Activated T-helper 1 cell treated with anti-CD3 and anti-CD28 coated beads, Interleukin-12 subunit alpha, Interleukin-12 subunit beta, Interleukin-2, Interleukin-4 antibody, amounts not matched to agents 30 ng/mL and 10 ng/mL and 1 ng/mL, durations not matched to agents 14 hours and 24 hours and 36 hours (primary cell): Measurements from ENCODE around the gene KIF7. TPM values are rescaled to one million over a fixed set of nuclear protein-coding genes. Genes with fewer than 3 reads are reported as not detected.

Source experiments
- DNase-seq: peaks from one replicate; pipeline ENCODE4 v3.0.0; 2021; ENCODE audit warnings: low spot score
- H3K27ac Mint-ChIP-seq: one replicate; pipeline ENCODE4 v1.8.0; 2021; ENCODE audit warnings: mild to moderate bottlenecking, mixed read lengths
- H3K27me3 Mint-ChIP-seq: one replicate; pipeline ENCODE4 v1.8.0; 2022; ENCODE audit warnings: mild to moderate bottlenecking, moderate library complexity, mixed read lengths; ENCODE audit not compliant: insufficient read depth
- H3K36me3 Mint-ChIP-seq: one replicate; pipeline ENCODE4 v1.8.0; 2021; ENCODE audit warnings: low read depth, mixed read lengths
- H3K4me1 Mint-ChIP-seq: one replicate; pipeline ENCODE4 v1.8.0; 2021; ENCODE audit warnings: low read depth, mixed read lengths
- H3K4me3 Mint-ChIP-seq: one replicate; pipeline ENCODE4 v1.8.0; 2021; ENCODE audit warnings: mild to moderate bottlenecking, moderate library complexity, mixed read lengths
- H3K9me3 Mint-ChIP-seq: one replicate; pipeline ENCODE4 v1.8.0; 2021; ENCODE audit warnings: mixed read lengths
- intact Hi-C: fragments of 100-400 bp; cut with micrococcal nuclease; formaldehyde crosslinking; loops from one replicate; pipeline ENCODE4 v1.15.1; 2024
- total RNA-seq: library from RNA; stranded (reverse); gene quantifications from 2 replicates; pipeline ENCODE4 v1.2.3, GENCODE V29; 2022

KIF7 gene
- total RNA-seq, 1 donor from 2014 or later: 2.4 TPM

DNA sequence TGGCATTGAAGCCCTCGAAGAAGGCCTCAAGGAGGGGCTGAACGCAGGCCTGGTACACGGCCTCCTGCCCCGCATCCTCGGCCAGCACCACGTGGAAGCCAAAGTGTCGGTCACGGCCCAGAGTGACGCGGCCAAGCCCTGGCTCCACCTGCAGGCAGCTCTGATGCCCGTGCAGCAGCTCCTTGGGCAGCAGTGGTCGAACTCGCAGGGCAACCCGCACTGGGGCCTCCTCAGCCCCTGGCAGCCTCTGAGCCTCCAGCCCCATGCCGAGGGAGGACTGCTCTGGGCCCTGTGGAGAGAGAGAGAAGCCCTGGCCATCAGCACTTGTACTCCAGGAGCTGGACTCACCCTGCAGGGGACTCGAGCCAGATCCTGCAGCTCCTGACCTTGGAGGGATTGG, 2.6 kb downstream of the KIF7 start:
- no peak for DNase-seq
- intact Hi-C loops: no loop called here
- Mint-ChIP-seq H3K27ac (no peak overlapping the region), H3K4me3 (no peak overlapping the region), H3K9me3 (no peaks in the 10 kb centered on the region), H3K4me1 (peaks cover 17% of the 10 kb centered on the region), H3K27me3 (peaks cover 30% of the 10 kb centered on the region), H3K36me3 (no peaks in the 10 kb centered on the region)

DNA sequence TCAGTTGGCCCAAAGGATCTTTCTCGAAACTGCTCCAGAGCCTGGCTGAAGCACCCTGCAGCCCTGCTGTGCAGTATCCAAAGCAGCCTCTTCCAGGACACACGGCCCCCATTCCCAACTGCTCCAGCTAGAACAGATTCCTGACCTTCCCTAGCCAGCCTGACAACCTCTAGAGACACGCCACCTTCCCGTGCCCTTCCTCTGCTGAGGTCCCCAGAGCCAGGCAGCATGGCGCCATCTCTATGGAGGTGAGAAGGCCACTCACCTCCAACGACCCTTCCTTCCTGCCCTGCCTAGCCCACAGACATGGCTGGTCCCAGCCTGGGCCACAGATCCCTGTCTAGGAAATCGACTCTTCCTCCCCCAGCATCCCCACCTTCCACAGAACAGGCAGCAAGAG, 3.1 kb downstream of the KIF7 start:
- no peak for DNase-seq
- Mint-ChIP-seq H3K36me3 (no peaks in the 10 kb centered on the region), H3K27ac (no peak overlapping the region), H3K9me3 (no peaks in the 10 kb centered on the region), H3K4me1 (peaks cover 17% of the 10 kb centered on the region), H3K4me3 (no peak overlapping the region), H3K27me3 (peaks cover 30% of the 10 kb centered on the region)
- intact Hi-C loops: no loop called here

DNA sequence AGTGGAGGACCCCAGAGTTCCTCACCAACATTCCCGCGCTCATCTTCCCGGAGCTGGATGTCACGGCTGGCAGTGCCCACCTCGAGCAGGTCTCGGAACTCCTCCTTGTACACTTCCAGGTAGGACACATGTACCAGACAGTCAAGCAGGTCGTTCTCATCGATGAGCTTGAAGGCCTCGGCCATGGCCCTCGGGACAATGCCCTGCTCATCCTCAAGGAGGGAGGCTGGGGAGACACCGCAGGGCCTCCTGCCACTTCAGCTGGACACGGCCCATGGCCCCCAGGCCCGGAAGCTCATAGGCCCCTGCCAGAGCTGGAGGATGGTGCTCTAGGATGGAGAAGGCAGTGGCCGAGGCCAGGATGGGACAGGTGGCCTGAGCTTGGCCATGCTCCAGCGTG, 5.6 kb downstream of the KIF7 start:
- no peak overlapping the region for H3K27ac Mint-ChIP-seq
- no peaks in the 10 kb centered on the region for H3K9me3 Mint-ChIP-seq
- H3K4me3 Mint-ChIP-seq: no peak overlapping the region
- no peak for DNase-seq
- peaks cover 5% of the 10 kb centered on the region for H3K4me1 Mint-ChIP-seq
- H3K27me3 Mint-ChIP-seq: peaks cover 13% of the 10 kb centered on the region
- H3K36me3 Mint-ChIP-seq: no peaks in the 10 kb centered on the region
- intact Hi-C loops: no loop called here

DNA sequence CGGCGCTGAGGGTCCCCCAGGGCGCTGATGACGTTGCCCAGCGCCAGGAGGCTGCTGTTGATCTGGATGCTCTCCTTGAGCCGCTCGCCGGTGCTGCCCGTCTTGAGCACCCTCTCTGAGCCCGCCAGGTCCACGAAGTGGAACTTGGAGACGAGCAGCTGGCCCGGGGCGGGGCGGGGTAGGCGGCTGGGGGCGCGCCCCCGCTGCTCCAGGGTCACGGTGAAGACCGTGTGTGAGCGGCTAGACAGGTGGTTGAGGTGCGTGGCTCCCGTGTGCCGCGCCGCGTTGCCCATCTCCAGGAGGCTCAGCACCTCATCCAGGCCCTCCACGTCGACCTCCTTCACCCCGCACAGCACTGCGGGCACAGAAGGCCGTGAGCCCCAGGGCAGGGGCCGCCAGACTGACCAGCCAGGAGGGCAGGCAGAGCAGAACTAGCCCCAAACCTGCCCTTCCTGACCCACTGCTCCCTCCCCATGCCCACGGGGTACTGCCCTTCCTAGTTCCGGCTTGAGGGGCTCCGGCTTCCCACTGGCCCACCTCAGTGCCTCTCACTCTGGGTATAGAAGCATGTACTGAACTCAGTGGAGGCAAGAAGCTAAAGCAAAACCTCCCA, 6.1 kb downstream of the KIF7 start:
- no peaks in the 10 kb centered on the region for H3K9me3 Mint-ChIP-seq
- no peak for DNase-seq
- no peak overlapping the region for H3K27ac Mint-ChIP-seq
- peaks cover 7% of the 10 kb centered on the region for H3K27me3 Mint-ChIP-seq
- intact Hi-C loops: no loop called here
- H3K4me1 Mint-ChIP-seq: no peaks in the 10 kb centered on the region
- H3K4me3 Mint-ChIP-seq: no peak overlapping the region
- H3K36me3 Mint-ChIP-seq: no peaks in the 10 kb centered on the region

DNA sequence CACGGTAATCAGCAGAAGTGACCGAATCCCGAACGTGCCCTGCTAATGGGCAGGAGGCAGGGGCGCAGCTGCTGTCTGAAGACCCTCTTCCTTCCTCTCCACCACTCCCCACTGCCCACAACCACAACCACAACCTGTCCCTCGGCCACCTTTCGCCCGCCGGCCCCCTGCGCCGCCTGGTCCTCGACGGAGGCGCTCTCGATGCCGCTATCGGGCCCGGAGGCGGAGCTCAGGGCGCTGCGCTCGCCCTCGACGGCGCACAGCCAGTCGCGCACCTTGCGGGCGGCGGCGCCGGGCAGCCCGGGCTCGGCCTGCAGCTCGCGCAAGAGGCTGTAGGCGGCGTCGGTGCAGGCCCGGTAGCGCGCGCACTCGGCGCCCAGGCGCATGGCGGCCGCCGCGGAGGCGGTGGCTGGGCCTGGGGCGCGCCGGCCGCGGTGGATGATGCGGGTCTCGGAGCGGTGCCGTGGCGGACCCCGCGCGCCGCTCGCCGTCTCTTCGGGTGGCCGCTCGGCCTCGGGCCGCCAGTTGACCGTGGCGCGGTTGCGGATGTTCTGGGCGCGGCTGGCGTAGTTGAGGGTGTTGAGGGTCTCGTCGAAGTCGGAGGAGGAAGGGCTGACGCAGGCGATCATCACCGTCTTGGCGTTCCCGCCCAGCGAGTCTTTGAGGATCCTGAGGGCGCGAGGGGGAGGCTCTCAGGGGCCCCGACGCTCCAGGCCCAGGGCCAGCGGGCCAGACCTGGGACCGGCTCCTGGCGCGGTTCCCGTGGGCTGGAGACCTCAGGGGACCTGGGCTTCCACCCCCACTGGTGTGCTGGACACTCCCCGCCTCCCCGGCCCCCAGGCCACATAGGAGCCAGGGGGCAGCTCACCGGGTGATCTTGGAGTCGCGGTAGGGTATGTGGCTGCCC, 6.9 kb downstream of the KIF7 start:
- intact Hi-C loops: no loop called here
- Mint-ChIP-seq H3K4me1 (no peaks in the 10 kb centered on the region), H3K27me3 (peaks cover 5% of the 10 kb centered on the region), H3K36me3 (no peaks in the 10 kb centered on the region), H3K27ac (no peak overlapping the region), H3K9me3 (no peaks in the 10 kb centered on the region), H3K4me3 (no peak overlapping the region)
- no peak for DNase-seq

DNA sequence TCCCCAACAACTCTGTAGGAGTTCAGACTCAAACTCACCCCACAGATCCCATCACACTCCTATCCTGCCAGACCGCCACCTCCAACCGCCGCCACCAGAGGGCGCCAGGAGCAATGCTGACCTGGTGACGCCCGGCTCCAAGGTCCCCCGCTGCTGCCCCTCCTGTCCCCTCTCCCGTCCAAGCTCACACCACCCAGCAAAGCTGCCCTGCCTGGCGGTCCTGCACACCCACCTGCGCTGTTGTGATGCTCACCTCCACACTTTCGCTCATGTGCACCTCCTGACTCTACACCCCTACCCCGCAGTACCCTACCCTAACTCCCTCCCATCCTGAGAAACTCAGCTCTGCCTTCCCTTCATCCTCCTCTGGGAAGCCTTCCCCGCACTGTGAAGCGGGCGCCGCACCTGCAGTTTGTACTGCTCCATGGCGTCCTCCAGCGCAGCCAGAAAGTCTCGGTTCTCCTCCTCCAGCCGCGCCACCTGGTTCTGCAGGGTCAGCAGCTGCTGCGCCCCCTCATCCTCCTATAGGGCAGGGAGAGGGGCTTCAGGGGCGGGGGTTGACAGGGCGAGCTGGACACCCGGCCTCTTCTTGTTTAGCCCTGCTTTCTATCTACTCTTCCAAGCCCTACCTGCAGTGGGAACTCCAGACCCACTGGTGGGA, 7.9 kb downstream of the KIF7 start:
- no peaks in the 10 kb centered on the region for H3K4me1 Mint-ChIP-seq
- peak; percentile 48 for DNase-seq
- intact Hi-C loops: no loop called here
- H3K36me3 Mint-ChIP-seq: no peaks in the 10 kb centered on the region
- H3K27me3 Mint-ChIP-seq: peaks cover 1% of the 10 kb centered on the region
- H3K27ac Mint-ChIP-seq: no peak overlapping the region
- H3K4me3 Mint-ChIP-seq: no peak overlapping the region
- H3K9me3 Mint-ChIP-seq: no peaks in the 10 kb centered on the region

DNA sequence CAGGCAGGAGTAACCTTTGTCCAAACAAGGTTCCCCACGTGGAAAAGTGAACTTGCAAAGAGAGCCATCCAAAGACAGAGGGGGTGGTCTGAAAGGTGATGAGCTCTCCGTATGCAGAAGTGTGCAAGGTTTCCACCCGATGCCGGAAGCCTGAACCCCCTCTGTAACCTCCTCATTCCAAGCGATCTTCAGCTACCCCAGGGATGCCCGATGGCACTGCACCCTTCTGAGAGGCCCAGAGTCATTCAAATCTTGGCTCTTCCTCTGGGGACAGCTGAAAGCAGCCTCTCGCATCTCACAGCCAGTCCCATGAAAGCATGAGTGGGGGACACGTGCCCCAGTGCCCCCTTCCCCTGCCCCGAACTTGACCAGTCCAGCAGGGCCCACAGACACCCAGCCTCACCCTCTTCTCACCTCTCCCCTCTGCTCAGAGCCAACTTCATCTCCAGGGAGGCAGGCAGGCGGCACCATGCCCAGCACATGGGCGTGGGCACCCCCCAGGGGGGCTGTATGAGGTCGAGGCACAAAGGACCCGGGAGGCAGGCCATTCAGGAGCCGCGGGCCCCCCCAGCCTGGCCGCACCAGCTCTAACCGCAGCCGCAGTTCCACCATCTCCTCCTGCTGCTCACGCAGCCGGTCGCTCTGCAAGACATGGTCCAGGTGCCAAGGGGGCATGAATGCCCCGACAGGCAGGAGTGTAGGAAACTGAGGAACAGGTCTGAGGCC, 8.7 kb downstream of the KIF7 start:
- intact Hi-C loops: no loop called here
- no peaks in the 10 kb centered on the region for H3K36me3 Mint-ChIP-seq
- peaks cover 1% of the 10 kb centered on the region for H3K27me3 Mint-ChIP-seq
- DNase-seq: no peak
- H3K27ac Mint-ChIP-seq: no peak overlapping the region
- no peak overlapping the region for H3K4me3 Mint-ChIP-seq
- no peaks in the 10 kb centered on the region for H3K4me1 Mint-ChIP-seq
- H3K9me3 Mint-ChIP-seq: no peaks in the 10 kb centered on the region

DNA sequence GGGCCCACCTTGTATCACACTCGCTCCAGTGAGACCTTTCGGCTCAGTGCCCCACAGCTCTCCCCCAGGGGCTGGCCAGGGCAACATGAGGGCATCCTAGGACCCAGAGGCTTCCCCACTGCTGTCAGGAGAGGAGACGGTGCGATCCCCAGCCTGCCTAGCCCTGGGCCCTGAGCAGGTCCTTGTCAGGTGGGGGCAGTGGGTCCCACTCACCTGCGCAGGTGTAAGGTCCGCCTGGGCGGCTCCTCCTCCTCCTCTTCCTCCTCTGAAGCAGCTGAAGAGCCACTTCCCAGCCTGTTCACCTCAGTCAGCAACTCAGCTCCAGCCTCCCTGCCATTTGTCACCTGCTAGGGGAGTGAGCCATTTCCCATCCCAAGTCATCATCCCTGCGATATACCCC, 9.6 kb downstream of the KIF7 start:
- Mint-ChIP-seq H3K4me3 (no peak overlapping the region), H3K27me3 (peaks cover 1% of the 10 kb centered on the region), H3K9me3 (no peaks in the 10 kb centered on the region), H3K27ac (no peak overlapping the region), H3K4me1 (no peaks in the 10 kb centered on the region), H3K36me3 (no peaks in the 10 kb centered on the region)
- no peak for DNase-seq
- intact Hi-C loops: no loop called here

DNA sequence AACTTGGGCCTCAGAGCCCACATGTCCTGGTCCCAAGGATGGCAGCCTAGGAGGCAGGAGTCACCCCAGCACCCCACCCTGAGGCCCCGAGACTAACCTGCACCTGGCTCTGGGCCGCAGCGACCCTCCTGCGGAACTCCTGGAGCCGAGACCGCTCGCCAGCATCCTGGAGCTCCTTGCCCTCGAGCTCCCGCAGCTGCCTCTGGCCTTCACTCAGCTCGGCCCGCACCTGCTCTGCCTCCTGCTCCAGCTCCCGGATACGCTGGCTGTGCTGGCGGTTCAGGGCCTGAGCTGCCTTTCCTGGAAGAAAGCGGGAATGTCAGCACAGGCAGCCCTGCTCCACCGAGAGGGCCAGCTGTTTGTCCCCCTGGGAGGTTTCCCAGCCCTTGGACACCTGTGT, 13.2 kb downstream of the KIF7 start:
- Mint-ChIP-seq H3K4me1 (no peaks in the 10 kb centered on the region), H3K9me3 (no peaks in the 10 kb centered on the region), H3K27me3 (peaks cover 1% of the 10 kb centered on the region), H3K27ac (no peak overlapping the region), H3K4me3 (no peak overlapping the region), H3K36me3 (no peaks in the 10 kb centered on the region)
- intact Hi-C loops: no loop called here
- no peak for DNase-seq

DNA sequence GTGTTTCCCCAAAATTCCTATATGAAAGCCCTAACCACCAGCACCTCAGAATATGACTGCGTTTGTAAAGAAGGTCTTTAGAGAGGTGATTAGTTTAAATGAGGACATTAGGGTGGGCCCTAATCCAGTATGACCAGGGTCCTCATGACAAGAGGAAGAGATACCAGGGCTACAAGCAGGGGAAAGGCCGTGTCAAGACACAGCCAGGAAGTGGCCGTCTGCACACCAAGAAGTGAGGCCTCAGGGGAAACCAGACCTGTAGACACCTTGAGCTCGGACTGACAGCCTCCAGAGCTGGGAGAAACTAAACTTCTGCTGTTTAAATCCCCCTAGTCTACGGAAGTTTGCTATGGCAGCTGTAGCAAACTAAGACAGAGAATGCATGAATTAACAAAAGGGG, 14.2 kb downstream of the KIF7 start:
- Mint-ChIP-seq H3K9me3 (no peaks in the 10 kb centered on the region), H3K27me3 (peaks cover 1% of the 10 kb centered on the region), H3K4me1 (no peaks in the 10 kb centered on the region), H3K36me3 (no peaks in the 10 kb centered on the region), H3K4me3 (no peak overlapping the region), H3K27ac (no peak overlapping the region)
- intact Hi-C loops: no loop called here
- DNase-seq: no peak

DNA sequence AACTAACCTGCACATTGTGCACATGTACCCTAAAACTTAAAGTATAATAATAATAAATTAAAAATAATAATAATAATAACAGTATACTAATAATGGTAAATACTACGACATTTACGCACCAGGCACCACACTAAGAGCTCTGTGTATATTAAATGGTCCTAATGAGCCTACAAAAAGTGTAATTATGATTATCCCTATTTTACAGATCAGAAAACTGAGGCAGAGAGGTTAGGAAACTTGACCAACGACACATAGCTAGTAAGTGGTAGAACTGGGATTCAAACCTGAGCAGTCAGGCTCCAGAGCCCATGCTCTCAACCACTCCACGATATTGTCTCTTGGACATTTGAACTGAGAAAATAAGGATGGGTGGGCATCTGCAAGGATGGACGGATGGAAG, 15.0 kb downstream of the KIF7 start:
- intact Hi-C loops: no loop called here
- Mint-ChIP-seq H3K4me3 (no peak overlapping the region), H3K9me3 (peaks cover 3% of the 10 kb centered on the region), H3K27me3 (peaks cover 1% of the 10 kb centered on the region), H3K36me3 (peaks cover 2% of the 10 kb centered on the region), H3K4me1 (no peaks in the 10 kb centered on the region), H3K27ac (no peak overlapping the region)
- no peak for DNase-seq

DNA sequence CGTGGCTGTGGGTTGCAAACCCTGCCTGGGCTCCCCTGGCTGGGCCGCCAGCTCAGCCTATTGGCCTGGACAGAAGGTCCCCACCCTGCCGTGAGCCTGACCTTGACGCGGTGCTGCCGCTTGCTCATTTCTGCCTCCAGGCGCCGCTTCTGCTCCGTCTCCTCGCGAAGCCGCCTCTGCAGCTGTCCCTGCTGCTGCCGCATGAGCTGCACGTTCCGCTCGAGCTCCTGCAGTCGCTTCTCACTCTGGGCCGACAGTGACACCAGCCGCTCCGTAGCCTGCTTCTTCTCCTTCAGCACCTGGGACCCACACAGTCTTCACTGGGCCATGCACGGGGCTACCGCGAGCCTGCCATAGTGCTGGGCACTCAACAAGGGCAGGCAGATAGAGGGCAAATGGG, 21.7 kb downstream of the KIF7 start:
- no peak overlapping the region for H3K27ac Mint-ChIP-seq
- peaks cover 4% of the 10 kb centered on the region for H3K9me3 Mint-ChIP-seq
- no peaks in the 10 kb centered on the region for H3K4me1 Mint-ChIP-seq
- intact Hi-C loops: no loop called here
- no peak for DNase-seq
- H3K4me3 Mint-ChIP-seq: no peak overlapping the region
- peaks cover 16% of the 10 kb centered on the region for H3K36me3 Mint-ChIP-seq
- no peaks in the 10 kb centered on the region for H3K27me3 Mint-ChIP-seq
